SK-N-SH (cell line): ENCODE results near the gene NAV2. TPM values are rescaled to one million over a fixed set of nuclear protein-coding genes. Genes with fewer than 3 reads are reported as not detected.

Experiments used
- CTCF ChIA-PET: fragments of 300-600, 350-600 bp; formaldehyde crosslinking; extraction: SDS; loops from one replicate; lab custom pipeline; 2021; lab: Yijun Ruan, JAX
- POLR2A ChIA-PET: fragments of 350-600 bp; sonication (Branson Sonifier 250); formaldehyde crosslinking; extraction: SDS; loops from one replicate; lab custom pipeline; 2020; ENCODE audit warnings: antibody characterized with exemption, inconsistent platforms; lab: Yijun Ruan, JAX
- DNase-seq: peaks from one replicate; pipeline ENCODE4 v3.0.0; 2012
- H2AFZ ChIP-seq: fragments of 200-600 bp; sonication (generic); 2 replicates; pipeline ENCODE4 v1.8.1; 2016; ENCODE audit warnings: antibody characterized with exemption, mild to moderate bottlenecking, low read depth
- H3F3A ChIP-seq: fragments of 200-600 bp; sonication (generic); replicated peaks from 2 replicates; pipeline ENCODE3; 2016; ENCODE audit warnings: antibody characterized with exemption, mild to moderate bottlenecking; ENCODE audit not compliant: insufficient read depth
- H3K27ac ChIP-seq, 2 experiments: fragments of 200-500 bp in 1 of 2; fragments of 200-600 bp in 1 of 2; sonication (Bioruptor generic) in 1 of 2; sonication (generic), shearing (Covaris generic) in 1 of 2; 2 replicates each; pipeline versions ENCODE4 v1.5.1 to v1.6.1; 2014 to 2016; ENCODE audit warnings: low read depth in 2 of 2, inconsistent platforms in 1 of 2, low read length in 1 of 2, mild to moderate bottlenecking in 1 of 2, mixed read lengths in 1 of 2
- H3K27me3 ChIP-seq: fragments of 200-600 bp; sonication (generic), shearing (Covaris generic); 2 replicates; pipeline ENCODE4 v1.6.1; 2016; ENCODE audit warnings: mixed run types; ENCODE audit not compliant: insufficient read depth
- H3K36me3 ChIP-seq, 2 experiments: fragments of 200-500 bp in 1 of 2; fragments of 200-600 bp in 1 of 2; sonication (Bioruptor generic) in 1 of 2; sonication (generic) in 1 of 2; replicated peaks in 1 of 2; 2 replicates each; pipeline versions ENCODE3 to v1.5.1; 2014 to 2016; ENCODE audit warnings: low read length in 1 of 2, mild to moderate bottlenecking in 1 of 2; ENCODE audit not compliant: insufficient read depth in 2 of 2, control insufficient read depth in 1 of 2
- H3K4me1 ChIP-seq, 2 experiments: fragments of 200-500 bp in 1 of 2; fragments of 200-600 bp in 1 of 2; sonication (Bioruptor generic) in 1 of 2; sonication (generic), shearing (Covaris generic) in 1 of 2; 2 replicates each; pipeline versions ENCODE4 v1.5.1 to v1.6.1; 2014 to 2016; ENCODE audit warnings: low read depth in 1 of 2, low read length in 1 of 2, mixed run types in 1 of 2; ENCODE audit not compliant: insufficient read depth in 2 of 2, control insufficient read depth in 1 of 2
- H3K4me2 ChIP-seq: fragments of 200-600 bp; sonication (generic), shearing (Covaris generic); 2 replicates; pipeline ENCODE4 v1.6.1; 2017; ENCODE audit warnings: mixed run types
- H3K4me3 ChIP-seq, 2 experiments: fragments of 200-500 bp in 1 of 2; fragments of 200-600 bp in 1 of 2; sonication (Bioruptor generic) in 1 of 2; sonication (generic), shearing (Covaris generic) in 1 of 2; 2 replicates each; pipeline versions ENCODE4 v1.5.1 to v1.8.1; 2014 to 2016; ENCODE audit warnings: low read depth in 2 of 2, inconsistent platforms in 1 of 2, low read length in 1 of 2, mild to moderate bottlenecking in 1 of 2, mixed read lengths in 1 of 2, moderate library complexity in 1 of 2
- H3K79me2 ChIP-seq: fragments of 200-600 bp; sonication (generic); 2 replicates; pipeline ENCODE4 v1.8.1; 2017; ENCODE audit warnings: mild to moderate bottlenecking; ENCODE audit not compliant: insufficient read depth
- H3K9ac ChIP-seq: fragments of 200-600 bp; sonication (generic); 2 replicates; pipeline ENCODE4 v1.6.1; 2017; ENCODE audit warnings: mixed run types
- H3K9me2 ChIP-seq: fragments of 200-600 bp; sonication (generic); 2 replicates; pipeline ENCODE4 v1.6.1; 2017; ENCODE audit warnings: mixed run types
- H3K9me3 ChIP-seq: fragments of 200-600 bp; sonication (generic); 2 replicates; pipeline ENCODE4 v1.6.1; 2017; ENCODE audit warnings: mixed run types, mild to moderate bottlenecking, moderate library complexity
- H4K20me1 ChIP-seq: fragments of 200-600 bp; sonication (generic); 2 replicates; pipeline ENCODE4 v1.6.1; 2017; ENCODE audit warnings: mild to moderate bottlenecking, mixed run types; ENCODE audit not compliant: insufficient read depth
- FOXJ3 ChIP-seq: sonication (generic); formaldehyde crosslinking; IDR thresholded peaks from 2 replicates; pipeline ENCODE4 v1.5.1; 2020; ENCODE audit warnings: mild to moderate bottlenecking, missing genetic modification reagents
- JUND ChIP-seq: IDR thresholded peaks from 2 replicates; pipeline ENCODE4 v1.4.0; 2012
- NFIC ChIP-seq: IDR thresholded peaks from 2 replicates; pipeline ENCODE4 v1.4.0; 2012; ENCODE audit warnings: borderline replicate concordance
- NRF1 ChIP-seq: IDR thresholded peaks from 2 replicates; pipeline ENCODE4 v1.6.1; 2012; ENCODE audit warnings: low read depth, mild to moderate bottlenecking, low read length
- POLR2AphosphoS5 ChIP-seq: IDR thresholded peaks from 2 replicates; pipeline ENCODE4 v1.6.1; 2012; ENCODE audit warnings: low read depth, low read length
- RFX5 ChIP-seq: IDR thresholded peaks from 2 replicates; pipeline ENCODE4 v1.6.1; 2012; ENCODE audit warnings: mild to moderate bottlenecking, improper control_type of control experiment, low read length
- RXRA ChIP-seq: IDR thresholded peaks from 2 replicates; pipeline ENCODE4 v1.4.0; 2012; ENCODE audit warnings: low read depth, mild to moderate bottlenecking, borderline replicate concordance
- SIN3A ChIP-seq: IDR thresholded peaks from 2 replicates; pipeline ENCODE4 v1.6.1; 2012; ENCODE audit warnings: low read depth, mild to moderate bottlenecking, low read length, moderate library complexity, borderline replicate concordance
- YY1 ChIP-seq: IDR thresholded peaks from 2 replicates; pipeline ENCODE4 v1.4.0; 2012; ENCODE audit warnings: low read depth, mild to moderate bottlenecking
- WGBS: methylation state at CpG from one replicate; pipeline ENCODE4 v1.1.6; 2017; ENCODE audit warnings: low lambda C conversion rate; 5-methylcytosine and 5-hydroxymethylcytosine counted together
- polyA plus RNA-seq, 3 experiments: library from polyadenylated mRNA; depleted of rRNA; stranded (reverse); fragments of >200 nt; gene quantifications; 2 replicates each; pipeline ENCODE4 v1.2.3, GENCODE V29; 2012
- TF ChIP-seq, protein P1 (sequence below): fragments of 150-350 bp; IDR thresholded peaks from 2 replicates; pipeline ENCODE4 v1.6.1; 2016; ENCODE audit warnings: mild to moderate bottlenecking, low read depth, low read length
- TF ChIP-seq, protein P2 (sequence below): IDR thresholded peaks from 2 replicates; pipeline ENCODE4 v1.4.0; 2012; ENCODE audit warnings: low read depth, borderline replicate concordance
- TF ChIP-seq, protein P3 (sequence below): IDR thresholded peaks from 2 replicates; pipeline ENCODE4 v1.6.1; 2012; ENCODE audit warnings: mild to moderate bottlenecking, low read depth, low read length, moderate library complexity
- TF ChIP-seq, protein P4 (sequence below): fragments of 150-350 bp; IDR thresholded peaks from 2 replicates; pipeline ENCODE4 v1.6.1; 2017; ENCODE audit warnings: antibody characterized with exemption, low read length, low read depth, borderline replicate concordance

NAV2 gene
- polyA plus RNA-seq, 1 of the 3 experiments (the other 2 are of a cell fraction): 26.2 TPM

DNA sequence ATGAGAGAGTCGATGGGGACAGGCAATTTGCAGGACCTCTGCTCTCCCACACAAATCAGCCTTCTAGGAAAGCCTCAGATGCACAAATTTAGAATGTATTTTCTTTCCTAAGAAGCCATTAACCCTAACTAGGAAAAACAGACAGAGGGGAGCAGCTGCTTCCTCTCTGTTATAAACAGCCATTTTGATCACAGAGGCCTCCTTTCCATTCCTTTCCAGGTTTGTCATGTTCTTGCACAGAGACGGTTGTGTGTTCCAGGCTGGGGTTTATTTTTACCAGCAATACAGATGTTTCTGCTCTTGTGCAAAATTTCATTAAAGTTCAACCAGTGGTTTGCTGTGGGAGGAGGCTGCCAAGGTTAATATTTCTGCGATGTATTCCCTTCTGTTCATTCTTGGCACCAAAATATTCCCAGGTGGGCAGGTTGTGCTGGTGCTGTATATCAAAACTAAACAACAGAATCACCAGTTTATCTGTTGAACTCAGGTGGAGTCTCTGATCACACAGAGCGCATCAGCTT lies 90.2 kb downstream of the NAV2 start:
- TF ChIP-seq RXRA (no peak), YY1 (no peak), NFIC (no peak), FOXJ3 (CRISPR knock-in tag) (no peak), NRF1 (no peak)
- TF ChIP-seq, protein P1, sequence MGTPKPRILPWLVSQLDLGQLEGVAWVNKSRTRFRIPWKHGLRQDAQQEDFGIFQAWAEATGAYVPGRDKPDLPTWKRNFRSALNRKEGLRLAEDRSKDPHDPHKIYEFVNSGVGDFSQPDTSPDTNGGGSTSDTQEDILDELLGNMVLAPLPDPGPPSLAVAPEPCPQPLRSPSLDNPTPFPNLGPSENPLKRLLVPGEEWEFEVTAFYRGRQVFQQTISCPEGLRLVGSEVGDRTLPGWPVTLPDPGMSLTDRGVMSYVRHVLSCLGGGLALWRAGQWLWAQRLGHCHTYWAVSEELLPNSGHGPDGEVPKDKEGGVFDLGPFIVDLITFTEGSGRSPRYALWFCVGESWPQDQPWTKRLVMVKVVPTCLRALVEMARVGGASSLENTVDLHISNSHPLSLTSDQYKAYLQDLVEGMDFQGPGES: no peak
- TF ChIP-seq, protein P2, sequence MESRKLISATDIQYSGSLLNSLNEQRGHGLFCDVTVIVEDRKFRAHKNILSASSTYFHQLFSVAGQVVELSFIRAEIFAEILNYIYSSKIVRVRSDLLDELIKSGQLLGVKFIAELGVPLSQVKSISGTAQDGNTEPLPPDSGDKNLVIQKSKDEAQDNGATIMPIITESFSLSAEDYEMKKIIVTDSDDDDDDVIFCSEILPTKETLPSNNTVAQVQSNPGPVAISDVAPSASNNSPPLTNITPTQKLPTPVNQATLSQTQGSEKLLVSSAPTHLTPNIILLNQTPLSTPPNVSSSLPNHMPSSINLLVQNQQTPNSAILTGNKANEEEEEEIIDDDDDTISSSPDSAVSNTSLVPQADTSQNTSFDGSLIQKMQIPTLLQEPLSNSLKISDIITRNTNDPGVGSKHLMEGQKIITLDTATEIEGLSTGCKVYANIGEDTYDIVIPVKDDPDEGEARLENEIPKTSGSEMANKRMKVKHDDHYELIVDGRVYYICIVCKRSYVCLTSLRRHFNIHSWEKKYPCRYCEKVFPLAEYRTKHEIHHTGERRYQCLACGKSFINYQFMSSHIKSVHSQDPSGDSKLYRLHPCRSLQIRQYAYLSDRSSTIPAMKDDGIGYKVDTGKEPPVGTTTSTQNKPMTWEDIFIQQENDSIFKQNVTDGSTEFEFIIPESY: no peak

DNA sequence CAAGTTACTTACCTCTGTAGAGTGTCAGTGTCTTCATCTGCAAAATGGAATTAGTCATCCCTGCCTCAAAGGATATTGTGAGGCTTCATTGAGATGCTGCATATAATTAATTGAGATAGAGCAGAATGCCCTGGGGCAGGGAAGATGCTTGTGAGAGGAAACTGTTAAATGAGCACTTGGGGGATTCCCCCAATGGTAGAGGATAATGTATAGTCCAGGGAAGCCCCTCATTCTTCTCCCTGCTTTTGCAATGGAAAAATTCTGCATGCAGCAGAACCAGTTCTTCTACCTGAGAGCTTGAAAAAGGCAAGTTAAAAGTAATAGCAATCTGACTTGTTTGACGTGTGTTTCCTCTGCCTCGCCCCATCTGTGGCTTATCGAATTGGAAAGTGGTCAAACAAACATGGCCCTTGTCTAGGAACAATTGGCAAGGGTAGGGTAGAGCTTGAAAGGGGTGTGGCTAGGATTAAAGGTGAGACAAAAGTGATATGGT lies 90.9 kb downstream of the NAV2 start:
- Histone ChIP-seq H3K36me3 (peaks cover 2 to 17% of the 10 kb centered on the region in 2 experiments), H4K20me1 (peaks cover 99% of the 10 kb centered on the region), H3K9ac (no peak overlapping the region), H3K27ac (no peak overlapping the region), H3K9me2 (no peaks in the 10 kb centered on the region), H3K9me3 (no peaks in the 10 kb centered on the region), H3K4me3 (no peak overlapping the region), H3K79me2 (peaks cover 99% of the 10 kb centered on the region), H3F3A (peaks cover 7% of the 10 kb centered on the region), H3K27me3 (no peaks in the 10 kb centered on the region), H3K4me2 (no peak overlapping the region), H2AFZ (no peak overlapping the region), H3K4me1 (peaks cover 14 to 62% of the 10 kb centered on the region in 2 experiments)
- POLR2A ChIA-PET: interaction anchor here (0.6 kb wide), 1 partner anchor 32 kb away, joined by 3 read pairs; no protein-coding TSS in a partner anchor
- CTCF ChIA-PET: no interaction called here
- DNase-seq: no peak
- TF ChIP-seq YY1: no peak
- no peak for TF ChIP-seq FOXJ3 (CRISPR knock-in tag)
- TF ChIP-seq RFX5: no peak
- TF ChIP-seq NFIC: no peak
- no peak for TF ChIP-seq NRF1
- TF ChIP-seq, protein P3, sequence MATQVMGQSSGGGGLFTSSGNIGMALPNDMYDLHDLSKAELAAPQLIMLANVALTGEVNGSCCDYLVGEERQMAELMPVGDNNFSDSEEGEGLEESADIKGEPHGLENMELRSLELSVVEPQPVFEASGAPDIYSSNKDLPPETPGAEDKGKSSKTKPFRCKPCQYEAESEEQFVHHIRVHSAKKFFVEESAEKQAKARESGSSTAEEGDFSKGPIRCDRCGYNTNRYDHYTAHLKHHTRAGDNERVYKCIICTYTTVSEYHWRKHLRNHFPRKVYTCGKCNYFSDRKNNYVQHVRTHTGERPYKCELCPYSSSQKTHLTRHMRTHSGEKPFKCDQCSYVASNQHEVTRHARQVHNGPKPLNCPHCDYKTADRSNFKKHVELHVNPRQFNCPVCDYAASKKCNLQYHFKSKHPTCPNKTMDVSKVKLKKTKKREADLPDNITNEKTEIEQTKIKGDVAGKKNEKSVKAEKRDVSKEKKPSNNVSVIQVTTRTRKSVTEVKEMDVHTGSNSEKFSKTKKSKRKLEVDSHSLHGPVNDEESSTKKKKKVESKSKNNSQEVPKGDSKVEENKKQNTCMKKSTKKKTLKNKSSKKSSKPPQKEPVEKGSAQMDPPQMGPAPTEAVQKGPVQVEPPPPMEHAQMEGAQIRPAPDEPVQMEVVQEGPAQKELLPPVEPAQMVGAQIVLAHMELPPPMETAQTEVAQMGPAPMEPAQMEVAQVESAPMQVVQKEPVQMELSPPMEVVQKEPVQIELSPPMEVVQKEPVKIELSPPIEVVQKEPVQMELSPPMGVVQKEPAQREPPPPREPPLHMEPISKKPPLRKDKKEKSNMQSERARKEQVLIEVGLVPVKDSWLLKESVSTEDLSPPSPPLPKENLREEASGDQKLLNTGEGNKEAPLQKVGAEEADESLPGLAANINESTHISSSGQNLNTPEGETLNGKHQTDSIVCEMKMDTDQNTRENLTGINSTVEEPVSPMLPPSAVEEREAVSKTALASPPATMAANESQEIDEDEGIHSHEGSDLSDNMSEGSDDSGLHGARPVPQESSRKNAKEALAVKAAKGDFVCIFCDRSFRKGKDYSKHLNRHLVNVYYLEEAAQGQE: no peak
- TF ChIP-seq JUND: no peak
- TF ChIP-seq, protein P4, sequence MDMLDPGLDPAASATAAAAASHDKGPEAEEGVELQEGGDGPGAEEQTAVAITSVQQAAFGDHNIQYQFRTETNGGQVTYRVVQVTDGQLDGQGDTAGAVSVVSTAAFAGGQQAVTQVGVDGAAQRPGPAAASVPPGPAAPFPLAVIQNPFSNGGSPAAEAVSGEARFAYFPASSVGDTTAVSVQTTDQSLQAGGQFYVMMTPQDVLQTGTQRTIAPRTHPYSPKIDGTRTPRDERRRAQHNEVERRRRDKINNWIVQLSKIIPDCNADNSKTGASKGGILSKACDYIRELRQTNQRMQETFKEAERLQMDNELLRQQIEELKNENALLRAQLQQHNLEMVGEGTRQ: no peak
- no peak for TF ChIP-seq POLR2AphosphoS5
- no peak for TF ChIP-seq SIN3A
- TF ChIP-seq, protein P2: no peak
- WGBS: 98% methylated on average over 3 of the region's 3 CpGs

More for the DNA sequence above, 90.2 kb downstream of the NAV2 start:
- H4K20me1 ChIP-seq: peaks cover 99% of the 10 kb centered on the region
- H3F3A ChIP-seq: peaks cover 7% of the 10 kb centered on the region
- H3K27ac ChIP-seq: no peak overlapping the region
- ChIA-PET POLR2A (interaction anchor here (0.6 kb wide), 1 partner anchor 33 kb away, joined by 3 read pairs; no protein-coding TSS in a partner anchor), CTCF (no interaction called here)
- no peak overlapping the region for H3K4me2 ChIP-seq
- H3K36me3 ChIP-seq: peaks cover 3 to 21% of the 10 kb centered on the region in 2 experiments
- no peaks in the 10 kb centered on the region for H3K9me2 ChIP-seq
- WGBS: 90% methylated on average over 4 of the region's 4 CpGs
- H3K4me1 ChIP-seq: peaks cover 14 to 64% of the 10 kb centered on the region in 2 experiments
- no peak overlapping the region for H3K4me3 ChIP-seq
- H2AFZ ChIP-seq: no peak overlapping the region
- DNase-seq: no peak
- no peak overlapping the region for H3K9ac ChIP-seq
- H3K27me3 ChIP-seq: no peaks in the 10 kb centered on the region
- peaks cover 99% of the 10 kb centered on the region for H3K79me2 ChIP-seq
- H3K9me3 ChIP-seq: no peaks in the 10 kb centered on the region
